Suprapubic skin (tissue), 4 donors: Measurements from ENCODE around the gene ZCCHC13. TPM values are rescaled to one million over a fixed set of nuclear protein-coding genes. Genes with fewer than 3 reads are reported as not detected.

ENCODE experiments used
- DNase-seq, 2 donors: peaks; one replicate each; pipeline ENCODE4 v3.0.0-alpha.2; 2019; ENCODE audit warnings: low spot score in 2 of 2
- H3K27ac ChIP-seq: fragments of 200-600 bp; sonication (generic); one replicate; pipeline ENCODE4 v1.5.1; 2019
- H3K27me3 ChIP-seq: fragments of 200-600 bp; sonication (generic); one replicate; pipeline ENCODE4 v1.5.1; 2019
- H3K36me3 ChIP-seq: fragments of 200-600 bp; sonication (generic); one replicate; pipeline ENCODE4 v1.5.1; 2019
- H3K4me1 ChIP-seq: fragments of 200-600 bp; sonication (generic); one replicate; pipeline ENCODE4 v1.5.1; 2019
- H3K4me3 ChIP-seq: fragments of 200-600 bp; sonication (generic); one replicate; pipeline ENCODE4 v1.5.1; 2019; ENCODE audit warnings: mild to moderate bottlenecking
- H3K9me3 ChIP-seq: fragments of 200-600 bp; sonication (generic); one replicate; pipeline ENCODE4 v1.5.1; 2019
- EP300 ChIP-seq: sonication (generic); formaldehyde crosslinking; IDR thresholded peaks from one replicate; pipeline ENCODE4 v1.6.1; 2017; ENCODE audit warnings: antibody characterized with exemption
- POLR2A ChIP-seq, 2 donors: fragments of 450-650 bp; IDR thresholded peaks; one replicate each; pipeline ENCODE4 v1.6.1; 2017; ENCODE audit warnings: antibody characterized with exemption in 2 of 2, mild to moderate bottlenecking in 2 of 2, moderate library complexity in 2 of 2
- POLR2AphosphoS5 ChIP-seq, 3 donors: sonication (generic); formaldehyde crosslinking; IDR thresholded peaks; one replicate each; pipeline ENCODE4 v1.6.1; 2017; ENCODE audit warnings: antibody characterized with exemption in 3 of 3
- WGBS: methylation state at CpG from one replicate; pipeline ENCODE4 v1.1.5; 2018; 5-methylcytosine and 5-hydroxymethylcytosine counted together
- total RNA-seq, 4 donors: library from RNA; depleted of rRNA; stranded (reverse); fragments of >200 nt; gene quantifications; one replicate each; pipeline ENCODE4 v1.1.0, GENCODE V29; 2016
- TF ChIP-seq, protein P1 (sequence below), 2 donors: fragments of 200-600 bp in 1 of 2; fragments of 450-650 bp in 1 of 2; sonication (generic) in 1 of 2; IDR thresholded peaks; one replicate each; pipeline ENCODE4 v1.5.1; 2016 to 2019; ENCODE audit warnings: antibody characterized with exemption in 2 of 2, mild to moderate bottlenecking in 1 of 2, moderate library complexity in 1 of 2

Gene ZCCHC13
- total RNA-seq, 4 donors from 2014 or later, result not detected

DNA sequence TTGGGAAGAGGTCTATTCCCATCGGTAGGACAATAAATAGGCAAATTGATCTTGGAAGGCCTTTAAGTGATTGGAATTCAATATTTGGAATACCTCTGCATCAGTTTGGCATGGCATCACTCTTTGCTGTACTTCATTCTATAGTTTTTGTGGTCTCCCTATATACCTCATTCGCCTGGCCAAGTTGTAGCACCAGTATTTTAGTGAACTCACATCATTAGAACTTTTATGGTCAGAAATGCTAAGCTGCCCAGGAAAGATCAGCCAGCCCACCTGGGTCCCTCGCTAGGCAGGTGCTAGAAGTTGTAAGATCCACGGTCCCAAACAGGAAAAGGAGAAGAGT, 40.3 kb downstream of the ZCCHC13 start:
- 70% methylated on average over 4 of the region's 4 CpGs for whole genome bisulfite sequencing
- Histone ChIP-seq H3K27ac (no peak overlapping the region), H3K36me3 (no peaks in the 10 kb centered on the region), H3K4me3 (no peak overlapping the region), H3K27me3 (no peaks in the 10 kb centered on the region), H3K9me3 (no peaks in the 10 kb centered on the region), H3K4me1 (no peaks in the 10 kb centered on the region)
- no peak for TF ChIP-seq POLR2A (IDR thresholded peaks at IDR 0.05)
- TF ChIP-seq POLR2AphosphoS5 (IDR thresholded peaks at IDR 0.05), result no peak
- TF ChIP-seq, protein P1, sequence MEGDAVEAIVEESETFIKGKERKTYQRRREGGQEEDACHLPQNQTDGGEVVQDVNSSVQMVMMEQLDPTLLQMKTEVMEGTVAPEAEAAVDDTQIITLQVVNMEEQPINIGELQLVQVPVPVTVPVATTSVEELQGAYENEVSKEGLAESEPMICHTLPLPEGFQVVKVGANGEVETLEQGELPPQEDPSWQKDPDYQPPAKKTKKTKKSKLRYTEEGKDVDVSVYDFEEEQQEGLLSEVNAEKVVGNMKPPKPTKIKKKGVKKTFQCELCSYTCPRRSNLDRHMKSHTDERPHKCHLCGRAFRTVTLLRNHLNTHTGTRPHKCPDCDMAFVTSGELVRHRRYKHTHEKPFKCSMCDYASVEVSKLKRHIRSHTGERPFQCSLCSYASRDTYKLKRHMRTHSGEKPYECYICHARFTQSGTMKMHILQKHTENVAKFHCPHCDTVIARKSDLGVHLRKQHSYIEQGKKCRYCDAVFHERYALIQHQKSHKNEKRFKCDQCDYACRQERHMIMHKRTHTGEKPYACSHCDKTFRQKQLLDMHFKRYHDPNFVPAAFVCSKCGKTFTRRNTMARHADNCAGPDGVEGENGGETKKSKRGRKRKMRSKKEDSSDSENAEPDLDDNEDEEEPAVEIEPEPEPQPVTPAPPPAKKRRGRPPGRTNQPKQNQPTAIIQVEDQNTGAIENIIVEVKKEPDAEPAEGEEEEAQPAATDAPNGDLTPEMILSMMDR (IDR thresholded peaks at IDR 0.05), result no peak
- no peak for TF ChIP-seq EP300
- no peak for DNase-seq

DNA sequence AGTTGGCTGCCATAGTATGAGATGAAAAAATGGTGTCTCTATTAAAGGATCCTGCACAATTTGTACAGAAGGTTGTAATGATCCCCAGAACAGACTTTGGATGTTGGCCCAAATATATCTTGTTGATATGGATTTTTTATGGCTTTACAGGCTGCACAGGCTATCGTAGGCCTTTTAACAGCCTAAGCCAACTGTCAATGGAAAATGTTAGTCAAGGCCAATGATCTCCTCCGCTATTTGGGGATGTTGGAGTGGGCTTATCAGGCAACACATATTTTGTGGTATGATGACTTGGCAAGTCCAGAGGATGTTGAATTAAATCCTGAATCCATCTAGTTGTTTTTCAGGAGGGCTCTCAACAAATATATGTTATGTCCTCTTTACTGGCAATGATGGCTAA, 42.1 kb downstream of the ZCCHC13 start:
- 77% methylated on average over 2 of the region's 2 CpGs for WGBS
- Histone ChIP-seq H3K36me3 (no peaks in the 10 kb centered on the region), H3K4me3 (no peak overlapping the region), H3K27me3 (no peaks in the 10 kb centered on the region), H3K9me3 (no peaks in the 10 kb centered on the region), H3K4me1 (no peaks in the 10 kb centered on the region), H3K27ac (no peak overlapping the region)
- TF ChIP-seq EP300 (no peak), POLR2A (IDR thresholded peaks at IDR 0.05) (no peak), POLR2AphosphoS5 (IDR thresholded peaks at IDR 0.05) (no peak)
- TF ChIP-seq, protein P1 (IDR thresholded peaks at IDR 0.05), result no peak
- DNase-seq, result no peak

DNA sequence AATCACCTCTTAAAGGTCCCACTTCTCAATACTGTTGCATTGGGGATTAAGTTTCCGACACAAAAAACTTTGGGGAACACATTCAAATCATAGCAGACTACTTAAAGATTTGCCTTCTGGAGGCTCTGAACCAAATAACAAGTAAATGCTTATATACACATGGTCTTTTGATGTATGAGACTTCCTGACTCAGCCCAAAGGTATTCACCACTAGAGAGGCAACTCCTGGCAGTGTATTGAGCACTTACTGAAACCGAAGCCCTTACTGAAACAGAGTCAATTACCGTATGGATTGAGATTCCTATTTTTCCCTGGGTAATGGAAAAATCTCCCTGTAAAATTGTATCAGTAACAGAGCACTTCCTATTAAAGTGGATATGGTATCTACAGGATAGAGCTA, 45.4 kb downstream of the ZCCHC13 start:
- 56% methylated on average over 3 of the region's 3 CpGs for WGBS
- Histone ChIP-seq H3K9me3 (no peaks in the 10 kb centered on the region), H3K36me3 (no peaks in the 10 kb centered on the region), H3K27ac (no peak overlapping the region), H3K4me3 (no peak overlapping the region), H3K4me1 (no peaks in the 10 kb centered on the region), H3K27me3 (no peaks in the 10 kb centered on the region)
- TF ChIP-seq POLR2A (IDR thresholded peaks at IDR 0.05) (no peak), POLR2AphosphoS5 (IDR thresholded peaks at IDR 0.05) (no peak), EP300 (no peak)
- TF ChIP-seq, protein P1 (IDR thresholded peaks at IDR 0.05), result no peak
- DNase-seq, result no peak

DNA sequence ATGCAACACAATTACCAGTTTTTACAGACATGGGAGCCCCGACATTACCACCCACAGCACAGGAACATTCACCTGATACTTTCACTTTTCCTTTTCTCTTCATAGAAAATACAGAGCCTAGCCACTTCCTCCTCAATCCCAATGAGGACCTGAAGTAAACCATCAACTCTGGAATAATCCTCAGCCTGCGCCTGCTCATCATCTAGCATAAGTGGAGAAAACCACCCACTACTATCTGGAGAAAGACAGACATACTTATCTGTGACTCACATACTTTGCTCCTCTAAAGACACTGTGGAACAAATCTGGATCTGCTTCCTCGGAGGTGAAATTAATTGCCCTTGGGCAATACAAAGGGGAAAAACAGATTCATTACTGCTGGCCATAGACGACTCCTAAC, 47.8 kb downstream of the ZCCHC13 start:
- H3K9me3 ChIP-seq, result no peaks in the 10 kb centered on the region

DNA sequence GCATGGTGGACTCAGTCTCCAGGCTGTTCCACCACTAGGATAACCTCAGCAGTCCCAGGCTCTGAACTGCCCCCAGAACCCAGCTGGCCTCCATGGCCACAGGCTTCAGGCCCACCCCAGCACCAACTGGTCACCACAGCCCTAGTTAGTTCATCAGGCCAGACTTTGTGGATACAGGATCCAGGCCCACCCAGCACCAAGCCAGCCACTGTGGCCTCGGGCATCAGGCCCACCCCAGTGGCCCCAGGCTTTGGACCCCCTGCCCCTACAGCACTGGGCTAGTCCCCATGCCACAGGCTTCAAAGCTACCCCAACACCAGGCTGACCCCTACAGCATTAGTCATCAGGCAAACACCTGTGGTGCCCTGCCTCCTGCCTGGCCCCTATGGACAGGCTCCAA, 50.0 kb downstream of the ZCCHC13 start:
- no peaks in the 10 kb centered on the region for H3K36me3 ChIP-seq
- 38% methylated on average over 1 of the region's 1 CpG for WGBS
- DNase-seq, result no peak
- H3K4me1 ChIP-seq, result no peaks in the 10 kb centered on the region
- no peaks in the 10 kb centered on the region for H3K9me3 ChIP-seq
- no peak overlapping the region for H3K27ac ChIP-seq
- TF ChIP-seq, protein P1 (IDR thresholded peaks at IDR 0.05), result no peak
- TF ChIP-seq POLR2A (IDR thresholded peaks at IDR 0.05) (no peak), POLR2AphosphoS5 (IDR thresholded peaks at IDR 0.05) (no peak), EP300 (no peak)
- no peak overlapping the region for H3K4me3 ChIP-seq
- no peaks in the 10 kb centered on the region for H3K27me3 ChIP-seq

More for the DNA sequence above, 47.8 kb downstream of the ZCCHC13 start:
- Histone ChIP-seq H3K27ac (no peak overlapping the region), H3K4me3 (no peak overlapping the region), H3K36me3 (no peaks in the 10 kb centered on the region), H3K4me1 (no peaks in the 10 kb centered on the region), H3K27me3 (no peaks in the 10 kb centered on the region)
- 69% methylated on average over 4 of the region's 4 CpGs for WGBS
- no peak for DNase-seq
- no peak for TF ChIP-seq EP300
- TF ChIP-seq POLR2A (IDR thresholded peaks at IDR 0.05), result no peak
- TF ChIP-seq POLR2AphosphoS5 (IDR thresholded peaks at IDR 0.05), result no peak
- TF ChIP-seq, protein P1 (IDR thresholded peaks at IDR 0.05), result no peak

Other genes with a start within 250 kb of the ZCCHC13 start
- gene SLC16A2, start 117.3 kb downstream of the ZCCHC13 start, total RNA-seq, result 1 to 10 TPM; 2.6 to 6.0 (median 3.7) TPM